ENCODE data around the gene PANK2. TPM values are rescaled to one million over a fixed set of nuclear protein-coding genes. Genes with fewer than 3 reads are reported as not detected.

PANK2 gene
- total and polyA plus RNA-seq, 2 of the 8 experiments (the other 6 are each of a cell fraction or from before 2014, with no cell fraction given) = 17.1 to 57.5 TPM

GRCh38 chr20:3904224-3904623 is 15.0 kb downstream of the PANK2 start (continued):
- TF ChIP-seq CHD7 (IDR thresholded peaks at IDR 0.05; ENCODE audit: insufficient replicate concordance, low read length) (no peak), BRCA1 (IDR thresholded peaks at IDR 0.05; ENCODE audit: low read depth, low read length) (no peak), ZNF274 (IDR thresholded peaks at IDR 0.05; ENCODE audit: borderline replicate concordance, extremely low read depth, low read length) (no peak), GTF2F1 (IDR thresholded peaks at IDR 0.05; ENCODE audit: borderline replicate concordance, low read depth, low read length) (no peak), RBBP5 (IDR thresholded peaks at IDR 0.05; ENCODE audit: borderline replicate concordance, low read depth, low read length) (no peak), EP300 (IDR thresholded peaks at IDR 0.05; ENCODE audit: borderline replicate concordance in 1 of 2, low read depth in 2 of 2, low read length in 2 of 2) (no peak), SIRT6 (IDR thresholded peaks at IDR 0.05; ENCODE audit: low read length) (no peak), JUN (IDR thresholded peaks at IDR 0.05; ENCODE audit: low read depth, low read length) (no peak), RXRA (IDR thresholded peaks at IDR 0.05; ENCODE audit: insufficient read depth, low read depth, low read length) (no peak), KDM5A (IDR thresholded peaks at IDR 0.05; ENCODE audit: low read length) (no peak), ATF3 (IDR thresholded peaks at IDR 0.05; ENCODE audit: insufficient read depth, low read depth, low read length) (no peak)
